HL-60 (cell line): Measurements from ENCODE around the gene ZMIZ1.

Experiments used
- DNase-seq, 2 experiments: peaks; one replicate each; pipeline ENCODE4 v3.0.0-alpha.2; 2010 to 2020; ENCODE audit warnings: low read depth in 1 of 2, low spot score in 1 of 2
- H3K27ac ChIP-seq: fragments of 250-450 bp; sonication (Bioruptor Pico); replicated peaks from 2 replicates; pipeline ENCODE4 v1.5.1; 2020; ENCODE audit warnings: mild to moderate bottlenecking, moderate library complexity
- H3K27me3 ChIP-seq: fragments of 250-450 bp; sonication (Bioruptor Pico); 2 replicates; pipeline ENCODE4 v1.5.1; 2021; ENCODE audit warnings: mild to moderate bottlenecking, moderate library complexity; ENCODE audit not compliant: insufficient read depth, poor library complexity, severe bottlenecking
- H3K4me3 ChIP-seq: replicated peaks from 2 replicates; pipeline ENCODE4 v1.5.1; 2011; ENCODE audit warnings: mild to moderate bottlenecking, control low read depth, low read length; ENCODE audit not compliant: insufficient read depth
- CTCF ChIP-seq: IDR thresholded peaks from one replicate; pipeline ENCODE4 v1.5.1; 2011; ENCODE audit warnings: low read length, control low read depth, inconsistent platforms; ENCODE audit not compliant: insufficient read depth
- GABPA ChIP-seq: IDR thresholded peaks from 2 replicates; pipeline ENCODE4 v1.6.1; 2012; ENCODE audit warnings: low read depth
- POLR2AphosphoS5 ChIP-seq: IDR thresholded peaks from 2 replicates; pipeline ENCODE4 v1.6.1; 2012; ENCODE audit warnings: low read depth
- REST ChIP-seq: IDR thresholded peaks from 2 replicates; pipeline ENCODE4 v1.6.1; 2012; ENCODE audit warnings: low read depth; ENCODE audit not compliant: insufficient replicate concordance
- SPI1 ChIP-seq: IDR thresholded peaks from 2 replicates; pipeline ENCODE4 v1.6.1; 2012; ENCODE audit warnings: low read depth, mild to moderate bottlenecking, borderline replicate concordance

Gene ZMIZ1

GRCh38 chr10:79163666-79163975 is 94.9 kb downstream of the ZMIZ1 start:
- no peaks in the 10 kb centered on the region for H3K27me3 ChIP-seq
- H3K4me3 ChIP-seq: no peak overlapping the region
- TF ChIP-seq REST (no peak), CTCF (no peak), SPI1 (no peak), POLR2AphosphoS5 (no peak), GABPA (no peak)
- H3K27ac ChIP-seq: no peak overlapping the region
- no peak for DNase-seq

- Histone ChIP-seq H3K27ac (no peak overlapping the region), H3K4me3 (no peak overlapping the region), H3K27me3 (no peaks in the 10 kb centered on the region)
- TF ChIP-seq GABPA (no peak), SPI1 (no peak), POLR2AphosphoS5 (no peak), CTCF (no peak), REST (no peak)
- no peak for DNase-seq
Observed at GRCh38 chr10:79164075-79164474, 95.3 kb downstream of the ZMIZ1 start.

GRCh38 chr10:79165070-79165778 is 96.5 kb downstream of the ZMIZ1 start:
- no peak overlapping the region for H3K4me3 ChIP-seq
- H3K27me3 ChIP-seq: no peaks in the 10 kb centered on the region
- H3K27ac ChIP-seq: no peak overlapping the region
- no peak for TF ChIP-seq CTCF
- TF ChIP-seq POLR2AphosphoS5: no peak
- no peak for TF ChIP-seq SPI1
- TF ChIP-seq GABPA: no peak
- TF ChIP-seq REST: no peak
- no peak for DNase-seq
